H9 (cell line): Measurements from ENCODE around the gene ATP6AP1. TPM values are rescaled to one million over a fixed set of nuclear protein-coding genes. Genes with fewer than 3 reads are reported as not detected.

Source experiments
- DNase-seq: peaks from one replicate; pipeline ENCODE4 v3.0.0-alpha.2; 2017
- H2AFZ ChIP-seq: one replicate; pipeline ENCODE4 v1.6.1; 2013; ENCODE audit warnings: mild to moderate bottlenecking, low read length, control low read depth, moderate library complexity
- H2AK5ac ChIP-seq: 2 replicates; pipeline ENCODE4 v1.6.1; 2013; ENCODE audit warnings: low read length, control low read depth, mixed read lengths; ENCODE audit not compliant: insufficient read length
- H2BK120ac ChIP-seq: one replicate; pipeline ENCODE4 v1.6.1; 2013; ENCODE audit warnings: low read depth, mild to moderate bottlenecking, low read length, control low read depth, inconsistent platforms; ENCODE audit not compliant: poor library complexity, severe bottlenecking
- H2BK12ac ChIP-seq: 2 replicates; pipeline ENCODE4 v1.6.1; 2013; ENCODE audit warnings: low read length, control low read depth, mixed read lengths, low read depth; ENCODE audit not compliant: insufficient read length
- H2BK15ac ChIP-seq: 2 replicates; pipeline ENCODE4 v1.6.1; 2013; ENCODE audit warnings: low read depth, low read length, control low read depth
- H2BK20ac ChIP-seq: one replicate; pipeline ENCODE4 v1.6.1; 2013; ENCODE audit warnings: low read depth, mild to moderate bottlenecking, low read length, control low read depth, inconsistent platforms; ENCODE audit not compliant: poor library complexity, severe bottlenecking
- H2BK5ac ChIP-seq: 2 replicates; pipeline ENCODE4 v1.6.1; 2013; ENCODE audit warnings: low read length, control low read depth, mixed read lengths; ENCODE audit not compliant: insufficient read length
- H3K14ac ChIP-seq: 2 replicates; pipeline ENCODE4 v1.6.1; 2013; ENCODE audit warnings: low read length, control low read depth; ENCODE audit not compliant: insufficient read depth
- H3K18ac ChIP-seq: 2 replicates; pipeline ENCODE4 v1.6.1; 2013; ENCODE audit warnings: low read depth, mild to moderate bottlenecking, mixed read lengths, low read length, control low read depth; ENCODE audit not compliant: insufficient read length
- H3K23ac ChIP-seq: 2 replicates; pipeline ENCODE4 v1.6.1; 2013; ENCODE audit warnings: low read length, control low read depth, mixed read lengths, low read depth; ENCODE audit not compliant: insufficient read length
- H3K23me2 ChIP-seq: 2 replicates; pipeline ENCODE4 v1.6.1; 2013; ENCODE audit warnings: low read depth, mild to moderate bottlenecking, mixed read lengths, low read length, control low read depth; ENCODE audit not compliant: insufficient read length, poor library complexity, severe bottlenecking
- H3K27ac ChIP-seq: 2 replicates; pipeline ENCODE4 v1.5.1; 2013; ENCODE audit warnings: low read length, control low read depth, mixed read lengths, low read depth; ENCODE audit not compliant: insufficient read length
- H3K27me3 ChIP-seq: 2 replicates; pipeline ENCODE4 v1.6.1; 2013; ENCODE audit warnings: low read length, control low read depth, inconsistent platforms; ENCODE audit not compliant: insufficient read depth
- H3K4ac ChIP-seq: 2 replicates; pipeline ENCODE4 v1.6.1; 2013; ENCODE audit warnings: low read depth, mild to moderate bottlenecking, control low read depth, inconsistent platforms, low read length, moderate library complexity
- H3K4me1 ChIP-seq: 2 replicates; pipeline ENCODE4 v1.6.1; 2013; ENCODE audit warnings: low read length, control low read depth, inconsistent platforms; ENCODE audit not compliant: insufficient read depth
- H3K4me2 ChIP-seq: 2 replicates; pipeline ENCODE4 v1.6.1; 2013; ENCODE audit warnings: low read length, control low read depth, mixed read lengths; ENCODE audit not compliant: insufficient read length, insufficient read depth
- H3K56ac ChIP-seq: 2 replicates; pipeline ENCODE4 v1.6.1; 2013; ENCODE audit warnings: low read depth, mild to moderate bottlenecking, mixed read lengths, low read length, control low read depth; ENCODE audit not compliant: insufficient read length
- H3K79me1 ChIP-seq: 2 replicates; pipeline ENCODE4 v1.6.1; 2013; ENCODE audit warnings: low read depth, mild to moderate bottlenecking, moderate library complexity, low read length, control low read depth, inconsistent platforms; ENCODE audit not compliant: insufficient read depth, poor library complexity, severe bottlenecking
- H3K79me2 ChIP-seq: 2 replicates; pipeline ENCODE4 v1.6.1; 2013; ENCODE audit warnings: low read length, control low read depth, inconsistent platforms; ENCODE audit not compliant: insufficient read depth
- H3K9ac ChIP-seq: 2 replicates; pipeline ENCODE4 v1.6.1; 2013; ENCODE audit warnings: low read length, control low read depth, mixed read lengths; ENCODE audit not compliant: insufficient read length; ENCODE audit errors: extremely low read depth
- H3K9me3 ChIP-seq: one replicate; pipeline ENCODE4 v1.6.1; 2013; ENCODE audit warnings: low read depth, low read length, inconsistent platforms; ENCODE audit not compliant: control insufficient read depth
- H3T11ph ChIP-seq: one replicate; pipeline ENCODE4 v1.6.1; 2013; ENCODE audit warnings: mild to moderate bottlenecking, low read length, control low read depth, inconsistent platforms
- H4K20me1 ChIP-seq: one replicate; pipeline ENCODE4 v1.6.1; 2013; ENCODE audit not compliant: control insufficient read depth, insufficient read length, insufficient read depth
- H4K5ac ChIP-seq: 2 replicates; pipeline ENCODE4 v1.6.1; 2013; ENCODE audit warnings: low read depth, mild to moderate bottlenecking, mixed read lengths, low read length, control low read depth; ENCODE audit not compliant: insufficient read length
- H4K8ac ChIP-seq: replicated peaks from 2 replicates; pipeline ENCODE4 v1.6.1; 2013; ENCODE audit warnings: low read length, control low read depth, mixed read lengths, low read depth; ENCODE audit not compliant: insufficient read length
- H4K91ac ChIP-seq: 2 replicates; pipeline ENCODE4 v1.6.1; 2013; ENCODE audit warnings: low read depth, mild to moderate bottlenecking, moderate library complexity, mixed read lengths, low read length, control low read depth; ENCODE audit not compliant: insufficient read length
- H3K27ac Mint-ChIP-seq, 3 experiments: 2 replicates in 2 of 3; 3 replicates in 1 of 3; pipeline ENCODE4 v1.8.0; 2020 to 2021; ENCODE audit warnings: mixed read lengths in 3 of 3, mild to moderate bottlenecking in 1 of 3, moderate library complexity in 1 of 3
- H3K27me3 Mint-ChIP-seq: 2 replicates; pipeline ENCODE4 v1.8.0; 2021; ENCODE audit warnings: low read depth, mild to moderate bottlenecking, moderate library complexity, mixed read lengths
- H3K36me3 Mint-ChIP-seq, 3 experiments: 2 replicates in 2 of 3; 3 replicates in 1 of 3; pipeline ENCODE4 v1.8.0; 2020 to 2021; ENCODE audit warnings: low read depth in 3 of 3, mixed read lengths in 3 of 3; ENCODE audit not compliant: insufficient read depth in 1 of 3
- H3K4me1 Mint-ChIP-seq, 2 experiments: 2 replicates each; pipeline ENCODE4 v1.8.0; 2020; ENCODE audit warnings: mixed read lengths in 2 of 2
- H3K4me3 Mint-ChIP-seq, 2 experiments: 2 replicates in 1 of 2; 3 replicates in 1 of 2; pipeline ENCODE4 v1.8.0; 2020 to 2021; ENCODE audit warnings: mild to moderate bottlenecking in 2 of 2, mixed read lengths in 2 of 2, moderate library complexity in 1 of 2
- H3K9me3 Mint-ChIP-seq, 2 experiments: 2 replicates in 1 of 2; 3 replicates in 1 of 2; pipeline ENCODE4 v1.8.0; 2020; ENCODE audit warnings: mild to moderate bottlenecking in 2 of 2, mixed read lengths in 2 of 2, moderate library complexity in 1 of 2
- CTCF ChIP-seq: fragments of 200-600 bp; sonication (generic); conservative IDR thresholded peaks from 3 replicates; pipeline ENCODE4 v1.8.0; 2021; ENCODE audit warnings: antibody characterized with exemption, mild to moderate bottlenecking
- WGBS: extraction: QIAGEN DNeasy Blood & Tissue Kit; methylation state at CpG from one replicate; pipeline ENCODE4 v1.1.7; 2013; ENCODE audit warnings: missing lambda C conversion rate, low lambda C conversion rate, mixed read lengths; ENCODE audit not compliant: insufficient read length; ENCODE audit errors: extremely low coverage; 5-methylcytosine and 5-hydroxymethylcytosine counted together
- total RNA-seq: library from RNA; stranded (reverse); gene quantifications from 2 replicates; pipeline ENCODE4 v1.2.1, GENCODE V29; 2021

ATP6AP1 gene
- total RNA-seq, 1 experiment from 2014 or later = 45.6 TPM

- Histone ChIP-seq H2BK5ac (no peak overlapping the region), H2AK5ac (no peak overlapping the region), H2AFZ (no peak overlapping the region), H4K20me1 (no peaks in the 10 kb centered on the region), H3K4me1 (no peaks in the 10 kb centered on the region), H2BK120ac (no peak overlapping the region), H3K9me3 (peaks cover 36% of the 10 kb centered on the region), H3K27me3 (no peaks in the 10 kb centered on the region), H3K4me2 (no peak overlapping the region), H3K56ac (no peak overlapping the region), H3K27ac (no peak overlapping the region), H3K4ac (no peak overlapping the region), H3K14ac (no peak overlapping the region), H2BK12ac (no peak overlapping the region), H3K79me1 (no peaks in the 10 kb centered on the region), H2BK20ac (no peak overlapping the region), H3K23me2 (peaks cover 2% of the 10 kb centered on the region), H3K23ac (no peak overlapping the region), H2BK15ac (no peak overlapping the region), H4K91ac (no peak overlapping the region), H3K9ac (no peak overlapping the region), H3K18ac (no peak overlapping the region), H4K5ac (no peak overlapping the region), H3T11ph (no peak overlapping the region), H4K8ac (no peak overlapping the region), H3K79me2 (no peaks in the 10 kb centered on the region)
- H3K4me1 Mint-ChIP-seq = peaks cover 3 to 5% of the 10 kb centered on the region in 2 experiments; a peak in 2 of 4 replicates
- no peak for DNase-seq
- H3K9me3 Mint-ChIP-seq = peaks cover 59 to 80% of the 10 kb centered on the region in 2 experiments
- no peak for TF ChIP-seq CTCF
- no CpG with 5 or more reads among the region's 12 CpGs for WGBS
- H3K36me3 Mint-ChIP-seq = peaks cover 33 to 65% (median 54%) of the 10 kb centered on the region in 3 experiments
- no peak overlapping the region for H3K4me3 Mint-ChIP-seq
- no peak overlapping the region for H3K27ac Mint-ChIP-seq
- H3K27me3 Mint-ChIP-seq = no peaks in the 10 kb centered on the region; the same call in none of the 2 replicates
Measured at GRCh38 chrX:154446430-154446829, 18.0 kb downstream of the ATP6AP1 start.
